GM20431 (cell line): Measurements from ENCODE around the gene FGF22.

Experiments used
- in situ Hi-C: fragments of 300-500 bp; cut with MseI, MboI; formaldehyde crosslinking; loops from one replicate; pipeline ENCODE4 v1.15.0; 2020; ENCODE audit warnings: low sequenced_read_pairs; ENCODE audit not compliant: unreplicated experiment

FGF22 gene

GRCh38 chr19:656751-657559 lies 17.3 kb downstream of the FGF22 start:
- in situ Hi-C loops: no loop called here

GRCh38 chr19:657611-658010 lies 17.9 kb downstream of the FGF22 start:
- in situ Hi-C loops: no loop called here

- in situ Hi-C loops: no loop called here
Observed at GRCh38 chr19:658059-658839, 18.6 kb downstream of the FGF22 start.

GRCh38 chr19:658916-659839 lies 19.5 kb downstream of the FGF22 start:
- in situ Hi-C loops: no loop called here

- in situ Hi-C loops: loop anchor here (10.0 kb wide), 1 partner anchor 74 kb away; no protein-coding TSS in a partner anchor
Observed at GRCh38 chr19:660793-661426, 21.2 kb downstream of the FGF22 start.

GRCh38 chr19:661427-662196 lies 21.9 kb downstream of the FGF22 start:
- in situ Hi-C loops: loop anchor here (10.0 kb wide), 1 partner anchor 73 kb away; no protein-coding TSS in a partner anchor

- in situ Hi-C loops: loop anchor here (10.0 kb wide), 1 partner anchor 72 kb away; no protein-coding TSS in a partner anchor
Observed at GRCh38 chr19:662207-662961, 22.7 kb downstream of the FGF22 start.

- in situ Hi-C loops: loop anchor here (10.0 kb wide), 1 partner anchor 72 kb away; no protein-coding TSS in a partner anchor
Observed at GRCh38 chr19:662962-663681, 23.4 kb downstream of the FGF22 start, which contains the start of gene RNF126. TSS of gene RNF126 (minus strand) at chr19:663214. CDS start at chr19:663121, 93 bp downstream.

- in situ Hi-C loops: loop anchor here (10.0 kb wide), 1 partner anchor 71 kb away; no protein-coding TSS in a partner anchor
Observed at GRCh38 chr19:663682-664117, 24.0 kb downstream of the FGF22 start.

GRCh38 chr19:664913-665443 lies 25.3 kb downstream of the FGF22 start:
- in situ Hi-C loops: loop anchor here (10.0 kb wide), 1 partner anchor 70 kb away; no protein-coding TSS in a partner anchor

GRCh38 chr19:666985-667573 lies 27.4 kb downstream of the FGF22 start:
- in situ Hi-C loops: loop anchor here (10.0 kb wide), 1 partner anchor 68 kb away; no protein-coding TSS in a partner anchor

- in situ Hi-C loops: loop anchor here (10.0 kb wide), 1 partner anchor 66 kb away; no protein-coding TSS in a partner anchor
Observed at GRCh38 chr19:668675-669434, 29.2 kb downstream of the FGF22 start.

GRCh38 chr19:670609-671075 lies 31.0 kb downstream of the FGF22 start:
- in situ Hi-C loops: no loop called here

GRCh38 chr19:674282-675151 lies 34.8 kb downstream of the FGF22 start:
- in situ Hi-C loops: no loop called here

GRCh38 chr19:676007-676338 lies 36.3 kb downstream of the FGF22 start:
- in situ Hi-C loops: no loop called here
